RCC 7860 (cell line): ENCODE measurements around the gene RPL18.

Source experiments
- DNase-seq: peaks from one replicate; pipeline ENCODE4 v3.0.0-alpha.2; 2015; ENCODE audit warnings: low spot score
- FAIRE-seq: peaks from 2 replicates; lab custom pipeline; 2012; peaks lifted over from hg19 to GRCh38; lab: Jason Lieb, UNC

The RPL18 gene

GRCh38 chr19:48615231-48616040 is 3.5 kb downstream of the RPL18 start:
- FAIRE-seq (no peak), DNase-seq (no peak)

DNA sequence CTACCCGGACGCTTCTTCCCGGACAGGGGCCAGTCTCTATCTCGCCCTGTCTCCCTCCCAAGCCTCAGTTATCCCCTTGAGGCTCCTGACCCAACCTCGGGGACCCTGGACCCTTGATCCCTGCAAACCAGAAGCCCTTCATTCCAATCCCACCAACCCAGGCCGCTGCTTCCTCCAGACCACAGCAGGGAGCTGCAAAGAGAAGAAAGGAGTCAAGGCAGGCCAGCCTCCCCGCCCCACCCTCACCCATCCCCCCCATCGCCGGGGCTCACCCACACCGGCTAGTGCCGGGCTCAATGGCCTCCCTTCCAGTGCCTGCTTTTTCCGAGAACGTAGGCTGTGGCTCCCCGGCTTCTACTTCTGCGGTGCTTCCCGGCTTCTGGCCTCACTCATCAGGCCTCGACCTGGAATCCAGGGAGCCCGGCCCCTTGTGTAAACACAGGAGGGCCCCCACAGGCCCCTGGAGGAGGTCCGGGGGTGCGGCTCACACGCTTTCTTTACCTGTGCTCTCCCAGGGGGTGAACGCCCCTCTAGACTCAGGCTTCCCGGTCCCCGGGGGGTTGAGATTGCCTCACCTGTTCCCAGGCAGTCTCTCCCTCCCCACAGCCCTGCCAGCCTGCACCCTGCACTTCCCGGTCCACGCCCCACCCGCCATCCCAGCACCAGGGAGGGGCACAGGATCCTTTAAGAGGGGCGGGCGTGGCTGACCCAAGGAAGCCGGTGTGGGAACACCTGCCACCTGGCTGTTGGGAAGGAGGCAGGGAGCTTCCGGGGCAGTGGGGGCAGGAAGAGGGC is 4.3 kb downstream of the RPL18 start, which contains the start of gene FAM83E:
Gene FAM83E, minus strand, starts transcription at position 641 of the 795 bp plus-strand sequence. CDS start 1,704 bp downstream, outside the sequence.
- no peak for DNase-seq
- no peak for FAIRE-seq

DNA sequence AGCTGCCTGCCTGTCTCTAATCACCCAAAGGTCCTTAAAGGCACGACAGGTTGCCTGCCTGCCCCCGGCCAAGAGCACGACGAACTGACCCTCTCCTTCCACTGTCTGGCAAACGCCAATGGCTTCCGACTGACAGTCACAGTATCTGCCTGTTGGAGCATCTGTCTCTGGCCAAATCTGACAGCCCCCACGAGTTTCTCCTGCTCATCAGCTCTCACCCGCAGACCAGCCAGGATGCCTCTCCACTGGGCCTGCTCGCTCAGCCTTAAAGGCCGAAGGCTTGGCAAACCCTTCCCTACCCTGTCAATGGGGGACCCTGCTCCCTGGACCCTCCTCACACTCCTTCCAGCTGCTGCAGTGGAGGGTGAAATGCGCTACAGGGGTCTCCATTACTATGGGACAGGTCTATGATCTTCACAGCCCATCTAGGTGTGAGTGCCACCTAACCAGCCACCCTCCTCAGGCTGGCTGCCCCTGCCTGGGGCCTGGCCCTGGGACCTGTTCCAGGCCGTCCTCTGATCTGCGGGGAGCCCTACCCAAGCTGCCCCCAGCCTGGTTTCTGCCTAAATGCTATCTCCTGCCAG is 5.0 kb downstream of the RPL18 start:
- no peak for DNase-seq
- no peak for FAIRE-seq

- DNase-seq (peak; percentile 18), FAIRE-seq (no peak)
These were observed 5.7 kb downstream of the RPL18 start for GRCh38 chr19:48613024-48613851.

- DNase-seq (no peak), FAIRE-seq (no peak)
These were observed 7.1 kb downstream of the RPL18 start for GRCh38 chr19:48611872-48612271.

GRCh38 chr19:48609571-48610108 is 9.3 kb downstream of the RPL18 start:
- FAIRE-seq: no peak
- no peak for DNase-seq

DNA sequence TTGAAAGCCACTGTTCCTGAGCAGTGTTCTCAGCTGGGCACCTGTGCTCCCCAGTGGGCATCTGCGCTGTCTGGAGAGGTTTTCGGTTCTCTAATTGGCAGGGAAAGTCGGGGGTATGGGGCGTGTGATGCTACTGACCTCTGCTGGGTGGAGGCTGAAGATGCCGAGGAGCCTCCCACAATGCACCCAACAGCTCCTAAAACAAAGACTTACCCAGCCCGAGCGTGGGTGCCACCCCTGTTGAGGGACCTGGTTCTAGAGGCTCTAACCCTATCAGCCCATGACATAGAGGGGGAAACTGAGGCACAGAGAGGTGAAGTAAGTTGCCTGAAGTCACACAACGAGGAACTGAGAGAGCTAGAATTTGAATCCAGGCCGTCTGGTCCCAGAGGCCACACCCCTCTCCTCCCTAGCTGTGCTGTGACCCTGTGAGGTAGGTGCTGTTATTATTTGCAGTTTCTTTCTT is 10.1 kb downstream of the RPL18 start:
- DNase-seq: no peak
- FAIRE-seq: no peak

GRCh38 chr19:48607359-48607755 is 11.6 kb downstream of the RPL18 start:
- FAIRE-seq (no peak), DNase-seq (no peak)

DNA sequence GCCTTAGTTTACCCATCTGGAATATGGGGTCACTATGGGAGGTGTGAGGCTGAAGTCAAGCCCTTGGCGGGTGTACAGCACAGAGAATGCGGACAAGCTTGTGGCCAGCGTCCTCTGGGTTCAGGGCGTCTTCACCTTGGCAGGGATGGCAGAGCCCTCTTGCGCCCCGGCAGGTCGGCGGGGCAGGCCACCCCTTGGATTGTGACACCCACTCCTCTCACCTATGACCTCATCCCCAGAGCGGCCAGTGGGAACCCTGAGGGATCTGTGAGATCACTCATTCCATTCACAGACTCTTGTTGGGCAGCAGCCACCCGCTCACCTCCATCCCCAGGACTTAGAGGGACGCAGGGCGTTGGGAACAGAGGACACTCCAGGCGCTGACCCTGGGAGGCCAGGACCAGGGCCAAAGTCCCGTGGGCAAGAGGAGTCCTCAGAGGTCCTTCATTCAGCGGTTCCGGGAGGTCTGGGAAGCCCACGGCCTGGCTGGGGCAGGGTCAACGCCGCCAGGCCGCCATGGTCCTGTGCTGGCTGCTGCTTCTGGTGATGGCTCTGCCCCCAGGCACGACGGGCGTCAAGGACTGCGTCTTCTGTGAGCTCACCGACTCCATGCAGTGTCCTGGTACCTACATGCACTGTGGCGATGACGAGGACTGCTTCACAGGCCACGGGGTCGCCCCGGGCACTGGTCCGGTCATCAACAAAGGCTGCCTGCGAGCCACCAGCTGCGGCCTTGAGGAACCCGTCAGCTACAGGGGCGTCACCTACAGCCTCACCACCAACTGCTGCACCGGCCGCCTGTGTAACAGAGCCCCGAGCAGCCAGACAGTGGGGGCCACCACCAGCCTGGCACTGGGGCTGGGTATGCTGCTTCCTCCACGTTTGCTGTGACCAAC is 12.3 kb downstream of the RPL18 start, which contains the start of gene SPACA4:
Gene SPACA4, plus strand, starts transcription at position 280 of the 896 bp plus-strand sequence. Its CDS starts 237 bp downstream, at position 517.
- DNase-seq: no peak

DNA sequence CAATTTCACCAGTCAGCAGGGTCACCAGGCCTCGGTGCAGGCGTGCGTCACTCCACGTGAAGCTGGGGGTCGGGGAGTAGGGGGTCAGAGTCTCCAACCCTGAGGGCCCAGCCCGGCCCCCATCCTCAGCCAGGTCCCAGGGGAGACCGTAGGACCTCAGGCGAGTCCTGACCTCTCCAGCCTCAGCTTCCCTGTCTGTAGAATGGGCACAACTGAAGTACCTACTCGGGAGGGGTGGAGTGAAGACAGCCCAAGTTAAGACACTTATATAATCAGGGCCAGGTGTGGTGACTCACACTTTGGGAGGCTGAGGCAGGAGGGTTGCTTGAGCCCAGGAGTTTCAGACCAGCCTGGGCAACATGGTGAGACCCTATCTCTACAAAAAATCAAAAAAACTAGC is 15.1 kb downstream of the RPL18 start:
- no peak for FAIRE-seq
- DNase-seq: no peak

More for the DNA sequence above, 12.3 kb downstream of the RPL18 start, which contains the start of gene SPACA4:
- no peak for FAIRE-seq

DNA sequence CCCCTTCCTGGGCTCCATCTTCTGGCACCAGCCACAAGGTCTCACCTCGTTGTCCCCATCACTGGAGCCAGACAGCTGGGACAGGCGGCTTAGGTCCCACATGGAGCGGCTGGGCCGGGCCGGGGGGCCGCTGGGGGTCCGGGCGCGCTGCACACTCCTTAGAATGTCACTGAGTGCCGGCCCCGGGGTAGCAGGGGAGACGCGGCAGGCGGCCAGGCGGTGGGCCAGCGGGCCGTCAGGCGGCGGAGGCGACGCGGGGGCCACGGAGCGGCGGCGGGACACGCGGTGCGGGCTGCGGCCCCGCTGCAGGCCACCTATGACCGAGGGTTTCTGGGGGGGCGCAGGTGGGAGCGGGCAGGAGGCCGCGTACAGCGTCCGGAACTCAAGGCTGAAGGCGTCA is 15.5 kb downstream of the RPL18 start:
- FAIRE-seq: no peak
- no peak for DNase-seq

DNA sequence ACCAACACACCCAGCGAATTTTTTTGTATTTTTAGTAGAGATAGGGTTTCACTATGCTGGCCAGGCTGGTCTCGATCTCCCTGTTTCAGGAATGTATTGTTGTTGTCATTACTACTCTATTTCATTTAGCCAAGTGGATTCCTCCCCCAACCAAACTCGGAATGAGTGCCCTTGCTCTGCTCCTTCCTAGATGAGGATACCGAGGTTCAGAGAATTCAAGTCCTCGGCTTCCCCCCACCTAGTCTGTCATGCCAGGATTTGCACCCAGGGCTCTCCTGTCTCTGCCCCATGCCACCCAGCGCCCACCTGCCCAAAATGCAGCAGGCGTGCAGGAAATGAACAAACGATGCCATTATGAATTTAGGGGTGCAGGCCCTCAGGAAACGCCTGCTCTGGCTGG is 16.0 kb downstream of the RPL18 start:
- DNase-seq (no peak), FAIRE-seq (no peak)

DNA sequence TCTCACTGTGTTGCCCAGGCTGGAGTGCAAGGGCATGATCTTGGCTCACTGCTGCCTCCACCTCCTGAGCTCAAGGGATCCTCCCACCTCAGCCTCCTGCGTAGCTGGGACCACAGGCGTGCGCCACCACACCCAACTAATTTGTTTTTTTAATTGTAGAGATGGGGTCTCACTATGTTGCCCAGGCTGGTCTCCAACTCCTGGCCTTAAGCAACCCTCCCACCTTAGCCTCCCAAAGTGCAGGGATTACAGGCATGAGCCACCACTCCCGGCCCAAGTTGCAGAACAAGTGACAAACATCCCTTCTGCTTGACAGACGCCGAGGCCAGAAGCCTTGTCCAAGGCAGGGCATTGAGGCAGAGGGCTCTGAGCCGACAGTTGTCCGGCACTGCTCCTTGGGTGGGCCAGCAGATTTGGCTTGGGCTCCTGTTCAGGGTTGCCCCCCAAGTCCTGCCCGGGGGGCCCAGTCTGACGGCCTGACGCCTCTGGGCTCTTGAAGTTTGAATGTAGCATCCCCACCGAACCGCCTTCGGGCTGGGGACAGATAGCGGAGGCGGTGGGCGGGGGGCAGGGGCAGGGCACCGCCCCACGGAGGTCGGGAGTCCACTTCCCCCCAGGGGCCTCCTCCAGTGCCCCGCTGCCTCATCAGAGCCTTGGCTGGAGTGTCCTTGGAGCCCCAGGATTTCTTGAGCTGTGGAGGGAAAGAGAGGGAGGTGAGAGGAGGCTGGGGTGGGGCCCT is 18.1 kb downstream of the RPL18 start:
- no peak for DNase-seq
- FAIRE-seq: no peak

- no peak for FAIRE-seq
- DNase-seq: no peak
These were observed 19.8 kb downstream of the RPL18 start for GRCh38 chr19:48598996-48599700.

GRCh38 chr19:48596679-48597465 is 22.1 kb downstream of the RPL18 start:
- no peak for FAIRE-seq
- DNase-seq: no peak

- no peak for FAIRE-seq
- no peak for DNase-seq
These were observed 22.7 kb downstream of the RPL18 start for GRCh38 chr19:48596237-48596636.

DNA sequence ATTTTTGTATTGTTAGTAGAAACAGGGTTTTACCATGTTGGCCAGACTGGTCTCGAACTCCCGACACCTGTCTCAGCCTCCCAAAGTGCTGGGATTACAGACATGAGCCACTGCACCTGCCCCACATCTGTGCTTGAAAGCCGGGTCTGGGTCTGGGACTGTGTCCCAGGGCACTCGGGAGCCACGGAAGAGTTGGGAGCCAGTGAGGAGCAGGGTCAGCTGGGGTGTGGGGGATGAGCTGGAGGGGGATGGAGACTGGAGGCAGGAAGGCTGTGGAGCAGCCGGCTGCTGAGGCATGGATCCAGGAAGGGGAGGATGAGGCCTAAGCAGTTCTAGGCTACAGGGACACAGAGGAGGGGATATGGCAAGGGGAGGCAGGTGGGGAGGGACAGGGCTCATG is 23.1 kb downstream of the RPL18 start:
- FAIRE-seq: no peak
- DNase-seq: no peak
